GM19438 (cell line): Measurements from ENCODE around the gene FAM181B.
A peak's percentile ranks its signal among the peaks of the same experiment; 100 is the strongest.
"Not testable (repeated sequence)": the region's sequence is repeated elsewhere in the genome, so short reads cannot be mapped to it uniquely, and the experiment has no call there.

ENCODE experiments used
- ATAC-seq: cut with Tn5 transposase; IDR thresholded peaks from one replicate; pipeline ENCODE4 v1.9.1; 2021; ENCODE audit warnings: low read depth; ENCODE audit not compliant: unreplicated experiment

FAM181B gene

GRCh38 chr11:82732734-82733443 lies 775 bp downstream of the FAM181B start:
- no peak for ATAC-seq

DNA sequence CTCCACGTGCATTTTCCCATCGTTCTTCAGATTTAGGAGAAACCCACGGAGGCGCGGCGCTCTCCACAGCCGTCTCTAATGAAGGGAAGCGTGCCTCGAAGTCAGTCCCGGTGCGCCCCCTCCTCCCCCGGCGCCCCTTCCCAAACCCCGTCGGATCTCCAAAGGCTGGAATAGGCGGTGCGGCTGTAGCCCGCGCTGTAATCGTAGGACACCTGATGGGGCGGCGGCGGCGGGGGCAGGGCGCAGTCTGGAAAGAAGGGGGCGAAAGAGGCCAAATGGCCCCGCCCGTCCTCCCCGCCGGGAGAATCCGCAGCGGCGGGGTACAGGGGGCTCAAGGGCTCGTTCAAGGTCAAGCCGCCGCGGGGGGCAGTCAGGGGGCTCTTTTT lies 1.3 kb downstream of the FAM181B start:
- ATAC-seq = no peak

DNA sequence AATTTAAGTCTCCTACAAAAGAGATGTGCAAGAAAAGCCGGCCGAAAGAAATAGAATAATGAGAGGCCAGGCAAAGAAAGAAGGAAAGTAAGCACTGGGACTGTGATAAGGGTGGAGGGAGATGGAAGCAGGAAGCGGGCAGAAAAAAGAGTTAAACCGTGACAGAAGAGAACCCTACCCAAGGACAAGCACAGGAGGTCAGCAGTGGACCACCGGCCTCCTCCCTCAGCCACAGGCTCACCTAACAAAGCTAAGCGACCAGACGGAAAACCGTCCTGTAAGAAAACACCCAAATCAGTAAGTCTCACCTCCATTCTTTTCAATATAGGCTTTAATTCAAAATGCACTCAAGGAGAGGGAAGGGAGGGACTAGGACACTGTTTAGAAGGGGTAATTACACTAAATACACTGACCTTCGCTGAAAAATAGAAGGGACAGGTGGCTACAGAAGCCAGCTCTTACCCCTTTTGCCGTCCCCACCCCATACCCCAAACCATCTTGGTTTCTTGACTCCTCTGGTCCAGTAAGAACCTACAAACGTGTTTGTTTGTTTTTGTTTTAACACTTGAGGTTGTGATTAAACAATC lies 1.9 kb downstream of the FAM181B start:
- ATAC-seq = no peak

DNA sequence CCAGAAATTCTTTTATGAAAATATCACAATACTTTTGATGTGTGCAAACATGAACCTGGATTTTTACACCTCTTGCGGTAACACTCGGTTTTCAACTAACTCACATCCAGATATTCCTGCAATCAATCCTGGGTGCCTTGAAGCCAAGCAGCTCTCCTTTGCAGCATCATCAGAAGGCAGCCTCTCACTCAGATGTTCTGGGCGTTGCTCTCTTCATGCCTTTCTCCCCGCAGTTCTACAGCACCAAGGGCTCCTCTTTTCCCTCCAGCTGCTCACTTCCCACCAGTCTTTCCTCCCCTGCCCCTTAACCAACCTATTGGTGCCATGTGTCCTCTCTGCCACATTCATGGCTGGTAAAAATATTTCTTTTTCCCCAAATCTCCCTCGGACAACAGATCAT lies 2.9 kb downstream of the FAM181B start:
- ATAC-seq = no peak

DNA sequence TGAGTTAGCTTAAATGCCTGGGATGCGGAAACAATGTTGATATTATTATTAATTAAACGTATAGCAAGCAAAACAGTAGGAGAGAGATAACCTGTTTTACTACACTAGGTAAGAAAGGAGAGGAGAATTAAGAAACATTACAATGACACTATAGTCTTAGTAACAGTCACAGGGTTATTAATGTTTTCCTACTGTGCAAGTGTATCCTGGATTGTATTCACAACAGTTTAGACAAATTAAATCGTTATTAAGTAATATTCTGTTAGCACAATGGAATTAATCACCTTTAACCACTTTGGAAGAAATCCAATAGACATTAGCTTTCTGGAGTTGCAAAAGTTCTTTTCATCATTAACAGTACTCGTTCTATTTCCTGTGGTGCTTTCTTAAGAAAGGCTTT lies 3.4 kb downstream of the FAM181B start:
- ATAC-seq = no peak

DNA sequence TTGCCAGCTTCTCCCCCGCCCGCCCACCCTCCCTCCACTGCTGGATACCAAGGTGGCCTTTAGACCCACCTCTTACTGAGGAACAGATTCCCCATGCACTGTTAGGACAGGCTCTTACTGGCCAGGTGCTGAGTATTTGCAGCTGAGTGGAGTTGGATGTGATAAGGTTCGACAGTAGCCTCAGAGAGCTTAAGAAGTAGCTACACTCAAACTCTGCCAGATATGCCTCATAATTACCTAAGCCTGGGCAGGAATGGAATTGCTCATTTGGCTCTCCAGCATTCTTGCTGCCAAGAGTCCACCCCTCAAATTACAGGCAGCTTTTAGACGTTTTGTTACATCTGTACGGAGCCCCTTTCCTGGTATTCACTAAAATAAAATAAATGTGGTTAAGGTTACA lies 9.6 kb downstream of the FAM181B start:
- ATAC-seq = no peak

- ATAC-seq = no peak
These were observed 11.4 kb downstream of the FAM181B start for GRCh38 chr11:82722231-82722630.

GRCh38 chr11:82720267-82721065 lies 13.2 kb downstream of the FAM181B start:
- no peak for ATAC-seq

GRCh38 chr11:82719361-82720105 lies 14.1 kb downstream of the FAM181B start:
- no peak for ATAC-seq

GRCh38 chr11:82718821-82719220 lies 14.8 kb downstream of the FAM181B start:
- no peak for ATAC-seq

GRCh38 chr11:82718307-82718706 lies 15.4 kb downstream of the FAM181B start:
- ATAC-seq = peak; percentile 69

- ATAC-seq = no peak
These were observed 19.1 kb downstream of the FAM181B start for GRCh38 chr11:82714346-82715174.

- no peak for ATAC-seq
These were observed 22.0 kb downstream of the FAM181B start for GRCh38 chr11:82711648-82712047.

DNA sequence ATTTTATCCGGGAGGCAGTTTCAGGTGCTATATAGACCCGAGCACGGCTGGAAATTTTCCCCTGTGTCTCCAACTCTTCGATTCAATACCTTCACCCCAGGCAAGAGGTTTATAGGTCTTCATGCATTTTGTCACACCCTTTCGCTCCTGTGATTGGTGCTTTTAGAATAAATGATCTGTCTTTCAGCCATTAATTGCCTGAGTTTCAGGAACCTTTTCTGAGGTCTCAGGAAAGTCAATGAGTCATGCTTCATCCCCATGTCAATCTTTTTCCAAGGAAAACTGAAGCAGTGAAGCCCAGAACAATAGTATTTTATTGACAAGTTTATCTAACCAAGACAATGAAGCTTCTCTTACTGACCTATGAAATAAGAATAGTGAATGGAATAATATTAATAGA lies 29.9 kb downstream of the FAM181B start:
- ATAC-seq = no peak

GRCh38 chr11:82703226-82703625 lies 30.4 kb downstream of the FAM181B start:
- ATAC-seq = no peak

GRCh38 chr11:82701847-82702520 lies 31.7 kb downstream of the FAM181B start:
- ATAC-seq = peak; percentile 51

GRCh38 chr11:82698576-82699352 lies 34.9 kb downstream of the FAM181B start:
- no peak for ATAC-seq

DNA sequence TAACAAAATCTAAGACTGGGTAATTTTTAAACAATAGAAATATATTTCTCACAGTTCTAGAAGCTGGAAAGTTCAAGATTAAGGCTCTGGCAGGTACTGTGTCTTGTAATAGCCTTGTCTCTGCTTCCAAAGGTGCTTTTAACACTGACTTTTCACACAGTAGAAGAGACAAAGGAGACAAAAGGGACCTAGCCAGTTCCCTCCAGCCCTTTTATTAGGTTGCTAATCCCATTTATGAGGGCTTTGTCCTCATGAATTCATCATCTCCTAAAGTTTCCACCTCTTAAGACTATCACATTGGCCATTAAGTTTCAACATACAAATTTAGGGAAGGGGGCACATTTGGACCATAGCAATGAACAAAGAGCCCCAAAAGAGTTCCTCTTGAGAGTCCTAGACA lies 40.7 kb downstream of the FAM181B start:
- ATAC-seq = no peak

- not testable (repeated sequence) for ATAC-seq
These were observed 44.3 kb downstream of the FAM181B start for GRCh38 chr11:82689347-82689746.
